Activated naive CD4-positive, alpha-beta T cell treated with anti-CD3 and anti-CD28 coated beads for 36 hours (primary cell): ENCODE results near the gene ALLC. TPM values are rescaled to one million over a fixed set of nuclear protein-coding genes. Genes with fewer than 3 reads are reported as not detected.

Experiments
- CTCF ChIA-PET: fragments of 350-600 bp; sonication (Branson Sonifier 250); formaldehyde crosslinking; loops from one replicate; lab custom pipeline; 2021; ENCODE audit warnings: antibody characterized with exemption; lab: Charles Lee
- DNase-seq: peaks from one replicate; pipeline ENCODE4 v3.0.0-alpha.2; 2020
- H3K27ac Mint-ChIP-seq: one replicate; pipeline ENCODE4 v1.8.0; 2021; ENCODE audit warnings: mild to moderate bottlenecking, mixed read lengths
- H3K27me3 Mint-ChIP-seq: one replicate; pipeline ENCODE4 v1.8.0; 2021; ENCODE audit warnings: low read depth, mixed read lengths
- H3K36me3 Mint-ChIP-seq: one replicate; pipeline ENCODE4 v1.8.0; 2021; ENCODE audit warnings: low read depth, mixed read lengths
- H3K4me1 Mint-ChIP-seq: one replicate; pipeline ENCODE4 v1.8.0; 2021; ENCODE audit warnings: low read depth, mixed read lengths
- H3K4me3 Mint-ChIP-seq: one replicate; pipeline ENCODE4 v1.8.0; 2021; ENCODE audit warnings: mild to moderate bottlenecking, moderate library complexity, mixed read lengths
- H3K9me3 Mint-ChIP-seq: one replicate; pipeline ENCODE4 v1.8.0; 2021; ENCODE audit warnings: mixed read lengths
- intact Hi-C: fragments of 100-400 bp; cut with micrococcal nuclease; formaldehyde crosslinking; loops from one replicate; pipeline ENCODE4 v1.15.1; 2023
- total RNA-seq, 2 experiments: library from RNA; stranded (reverse); gene quantifications; one replicate each; pipeline ENCODE4 v1.2.3, GENCODE V29; 2021

The ALLC gene
- total RNA-seq, 2 experiments from 2014 or later, result not detected

DNA sequence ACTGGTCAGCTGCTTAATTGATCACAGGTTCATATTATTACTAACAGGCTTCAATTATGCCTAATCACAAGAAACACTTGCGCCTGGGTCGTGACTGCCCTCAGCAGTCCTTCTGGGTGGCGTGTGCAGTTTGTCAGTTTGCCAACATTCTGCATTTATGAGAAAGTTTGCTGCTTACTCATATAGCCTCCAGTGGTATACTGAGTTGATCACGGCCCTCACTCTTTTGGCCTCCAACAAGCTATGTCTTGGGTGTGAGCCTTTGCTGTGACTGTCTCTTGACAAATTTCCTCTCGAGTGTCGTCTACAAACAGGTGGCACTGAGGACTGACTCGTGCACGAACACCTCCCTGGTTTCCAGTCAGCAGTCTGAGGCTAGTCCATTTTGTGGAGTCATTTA is 72.6 kb downstream of the ALLC start:
- CTCF ChIA-PET, result interaction anchor here (5.2 kb wide), 1 partner anchor 51 kb away, joined by 91 read pairs; no protein-coding TSS in a partner anchor
- Mint-ChIP-seq H3K27ac (no peak overlapping the region), H3K36me3 (no peaks in the 10 kb centered on the region), H3K4me3 (no peak overlapping the region), H3K9me3 (no peaks in the 10 kb centered on the region), H3K27me3 (peaks cover 5% of the 10 kb centered on the region), H3K4me1 (no peaks in the 10 kb centered on the region)
- no peak for DNase-seq
- intact Hi-C loops, result no loop called here

- no peak for DNase-seq
- peaks cover 5% of the 10 kb centered on the region for H3K27me3 Mint-ChIP-seq
- CTCF ChIA-PET, result interaction anchor here (5.2 kb wide), 1 partner anchor 50 kb away, joined by 91 read pairs; no protein-coding TSS in a partner anchor
- no peaks in the 10 kb centered on the region for H3K4me1 Mint-ChIP-seq
- no peaks in the 10 kb centered on the region for H3K9me3 Mint-ChIP-seq
- no peak overlapping the region for H3K27ac Mint-ChIP-seq
- no peaks in the 10 kb centered on the region for H3K36me3 Mint-ChIP-seq
- intact Hi-C loops, result no loop called here
- no peak overlapping the region for H3K4me3 Mint-ChIP-seq
Measured at GRCh38 chr2:3731829-3732228, 73.8 kb downstream of the ALLC start.

GRCh38 chr2:3736112-3736511 is 78.1 kb downstream of the ALLC start:
- H3K9me3 Mint-ChIP-seq, result no peaks in the 10 kb centered on the region
- intact Hi-C loops, result no loop called here
- no peak for DNase-seq

DNA sequence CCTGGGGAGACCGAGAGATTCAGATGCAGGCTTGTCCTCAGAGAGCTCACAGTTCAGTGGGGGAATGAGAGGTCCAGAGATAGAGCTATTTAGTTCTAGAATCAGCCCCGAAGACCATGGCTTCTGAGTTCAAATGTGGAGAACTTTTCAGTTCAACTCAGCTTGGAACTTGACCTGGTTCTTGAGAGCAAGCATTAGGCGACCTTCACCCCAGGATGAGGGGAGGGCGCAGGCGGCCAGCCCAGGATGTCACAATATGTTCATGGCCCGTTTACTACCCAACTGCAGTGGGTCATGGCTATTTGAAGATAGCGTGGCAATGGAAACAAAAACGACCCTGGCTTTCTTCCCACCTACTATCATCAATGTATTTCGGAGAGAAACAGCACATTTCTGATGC is 79.1 kb downstream of the ALLC start:
- H3K36me3 Mint-ChIP-seq, result no peaks in the 10 kb centered on the region
- H3K27me3 Mint-ChIP-seq, result peaks cover 2% of the 10 kb centered on the region
- H3K4me1 Mint-ChIP-seq, result no peaks in the 10 kb centered on the region
- no peak overlapping the region for H3K27ac Mint-ChIP-seq
- no peak overlapping the region for H3K4me3 Mint-ChIP-seq
- no peak for DNase-seq
- H3K9me3 Mint-ChIP-seq, result no peaks in the 10 kb centered on the region
- CTCF ChIA-PET, result interaction anchor here (0.6 kb wide), 1 partner anchor 9 kb away, joined by 3 read pairs; no protein-coding TSS in a partner anchor
- intact Hi-C loops, result no loop called here

More at GRCh38 chr2:3736112-3736511, 78.1 kb downstream of the ALLC start:
- H3K4me3 Mint-ChIP-seq, result no peak overlapping the region
- no peaks in the 10 kb centered on the region for H3K27me3 Mint-ChIP-seq
- no peaks in the 10 kb centered on the region for H3K36me3 Mint-ChIP-seq
- H3K27ac Mint-ChIP-seq, result no peak overlapping the region
- CTCF ChIA-PET, result no interaction called here
- no peaks in the 10 kb centered on the region for H3K4me1 Mint-ChIP-seq

- CTCF ChIA-PET, result interaction anchor here (0.6 kb wide), 1 partner anchor 182 kb away, joined by 3 read pairs; no protein-coding TSS in a partner anchor
- intact Hi-C loops, result loop anchor here (2.0 kb wide), 1 partner anchor 42 kb away; no protein-coding TSS in a partner anchor
- H3K36me3 Mint-ChIP-seq, result no peaks in the 10 kb centered on the region
- H3K9me3 Mint-ChIP-seq, result no peaks in the 10 kb centered on the region
- H3K4me1 Mint-ChIP-seq, result no peaks in the 10 kb centered on the region
- H3K4me3 Mint-ChIP-seq, result no peak overlapping the region
- H3K27ac Mint-ChIP-seq, result no peak overlapping the region
- H3K27me3 Mint-ChIP-seq, result peaks cover 9% of the 10 kb centered on the region
- DNase-seq, result peak; percentile 52
Measured at GRCh38 chr2:3738454-3738853, 80.5 kb downstream of the ALLC start.

DNA sequence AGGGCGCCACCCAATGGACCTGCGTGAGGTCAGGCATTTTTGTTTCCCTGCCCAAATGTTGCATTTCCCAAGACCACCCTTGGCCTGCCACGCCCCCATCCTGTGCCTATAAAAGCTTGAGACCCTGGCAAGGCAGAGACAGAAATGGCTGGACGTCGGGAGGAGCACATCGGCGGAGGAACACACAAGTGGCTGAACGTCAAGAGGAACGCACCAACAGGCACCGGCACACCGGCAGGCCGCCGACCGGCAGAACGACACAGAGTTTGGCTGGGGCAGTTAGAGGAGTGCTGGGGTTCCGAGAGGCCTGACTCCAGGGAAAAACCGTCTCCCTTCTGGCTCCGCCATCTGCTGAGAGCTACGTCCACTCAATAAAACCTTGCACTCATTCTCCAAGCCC is 81.3 kb downstream of the ALLC start:
- Mint-ChIP-seq H3K4me3 (no peak overlapping the region), H3K9me3 (no peaks in the 10 kb centered on the region), H3K27me3 (peaks cover 9% of the 10 kb centered on the region), H3K4me1 (no peaks in the 10 kb centered on the region), H3K27ac (no peak overlapping the region), H3K36me3 (no peaks in the 10 kb centered on the region)
- intact Hi-C loops, result loop anchor here (2.0 kb wide), 1 partner anchor 41 kb away; no protein-coding TSS in a partner anchor
- CTCF ChIA-PET, result no interaction called here
- DNase-seq, result no peak

GRCh38 chr2:3741396-3741795 is 83.4 kb downstream of the ALLC start:
- no peak for DNase-seq
- no peaks in the 10 kb centered on the region for H3K4me1 Mint-ChIP-seq
- intact Hi-C loops, result no loop called here
- no peaks in the 10 kb centered on the region for H3K36me3 Mint-ChIP-seq
- H3K4me3 Mint-ChIP-seq, result no peak overlapping the region
- no peak overlapping the region for H3K27ac Mint-ChIP-seq
- H3K27me3 Mint-ChIP-seq, result peaks cover 9% of the 10 kb centered on the region
- no peaks in the 10 kb centered on the region for H3K9me3 Mint-ChIP-seq
- CTCF ChIA-PET, result interaction anchor here (0.7 kb wide), 1 partner anchor 13 kb away, joined by 3 read pairs; no protein-coding TSS in a partner anchor

- no peaks in the 10 kb centered on the region for H3K36me3 Mint-ChIP-seq
- DNase-seq, result no peak
- peaks cover 9% of the 10 kb centered on the region for H3K27me3 Mint-ChIP-seq
- intact Hi-C loops, result no loop called here
- no peaks in the 10 kb centered on the region for H3K9me3 Mint-ChIP-seq
- H3K4me1 Mint-ChIP-seq, result no peaks in the 10 kb centered on the region
- no peak overlapping the region for H3K4me3 Mint-ChIP-seq
- no peak overlapping the region for H3K27ac Mint-ChIP-seq
- CTCF ChIA-PET, result interaction anchor here (0.7 kb wide), 1 partner anchor 13 kb away, joined by 3 read pairs; no protein-coding TSS in a partner anchor
Measured at GRCh38 chr2:3741867-3742602, 84.0 kb downstream of the ALLC start.

DNA sequence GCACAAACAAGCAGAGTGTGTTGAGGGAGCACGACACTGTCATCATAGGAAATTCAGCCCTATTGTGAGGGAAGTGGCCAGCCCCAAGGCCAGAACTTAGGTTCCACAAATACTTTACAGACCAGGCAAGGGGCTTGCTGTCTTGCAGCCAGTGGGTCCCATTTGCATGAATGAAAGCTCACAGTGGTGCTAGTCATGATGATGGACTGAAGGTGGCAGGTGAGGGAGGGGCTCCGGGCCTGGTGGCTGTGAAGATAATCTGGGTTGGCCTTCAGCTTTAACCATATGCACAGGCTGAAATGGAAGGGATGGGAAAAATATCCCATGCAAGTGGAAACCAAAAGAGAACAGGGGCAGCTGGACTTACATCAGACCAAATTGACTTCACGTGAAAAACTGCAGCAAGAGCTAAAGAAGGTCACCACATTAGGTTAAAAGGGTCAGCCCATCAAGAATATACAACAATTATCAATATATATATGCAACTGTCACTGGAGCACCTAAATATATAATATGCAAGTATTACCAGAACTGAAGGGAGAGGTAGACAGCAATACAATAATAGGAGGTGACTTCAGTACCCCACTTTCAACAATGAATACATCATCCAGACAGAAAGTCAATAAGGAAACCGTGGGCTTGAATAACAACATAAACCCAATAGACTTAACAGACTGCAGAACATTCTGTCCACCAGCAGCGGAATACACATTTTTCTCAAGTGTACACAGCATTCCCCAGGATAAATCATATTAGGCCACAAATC is 84.9 kb downstream of the ALLC start:
- Mint-ChIP-seq H3K36me3 (no peaks in the 10 kb centered on the region), H3K27me3 (peaks cover 13% of the 10 kb centered on the region), H3K4me3 (no peak overlapping the region), H3K9me3 (no peaks in the 10 kb centered on the region), H3K4me1 (no peaks in the 10 kb centered on the region), H3K27ac (no peak overlapping the region)
- CTCF ChIA-PET, result no interaction called here
- intact Hi-C loops, result no loop called here
- no peak for DNase-seq

- no peak overlapping the region for H3K4me3 Mint-ChIP-seq
- no peak overlapping the region for H3K27ac Mint-ChIP-seq
- CTCF ChIA-PET, result no interaction called here
- no peaks in the 10 kb centered on the region for H3K9me3 Mint-ChIP-seq
- no peaks in the 10 kb centered on the region for H3K36me3 Mint-ChIP-seq
- intact Hi-C loops, result no loop called here
- no peak for DNase-seq
- H3K27me3 Mint-ChIP-seq, result peaks cover 15% of the 10 kb centered on the region
- no peaks in the 10 kb centered on the region for H3K4me1 Mint-ChIP-seq
Measured at GRCh38 chr2:3743951-3744555, 86.1 kb downstream of the ALLC start.

- CTCF ChIA-PET, result interaction anchor here (1.1 kb wide), 1 partner anchor 204 kb away, joined by 3 read pairs; no protein-coding TSS in a partner anchor
- intact Hi-C loops, result no loop called here
- Mint-ChIP-seq H3K9me3 (no peaks in the 10 kb centered on the region), H3K36me3 (no peaks in the 10 kb centered on the region), H3K27me3 (peaks cover 19% of the 10 kb centered on the region), H3K4me1 (no peaks in the 10 kb centered on the region), H3K27ac (no peak overlapping the region), H3K4me3 (no peak overlapping the region)
- DNase-seq, result no peak
Measured at GRCh38 chr2:3745920-3746319, 87.9 kb downstream of the ALLC start.

DNA sequence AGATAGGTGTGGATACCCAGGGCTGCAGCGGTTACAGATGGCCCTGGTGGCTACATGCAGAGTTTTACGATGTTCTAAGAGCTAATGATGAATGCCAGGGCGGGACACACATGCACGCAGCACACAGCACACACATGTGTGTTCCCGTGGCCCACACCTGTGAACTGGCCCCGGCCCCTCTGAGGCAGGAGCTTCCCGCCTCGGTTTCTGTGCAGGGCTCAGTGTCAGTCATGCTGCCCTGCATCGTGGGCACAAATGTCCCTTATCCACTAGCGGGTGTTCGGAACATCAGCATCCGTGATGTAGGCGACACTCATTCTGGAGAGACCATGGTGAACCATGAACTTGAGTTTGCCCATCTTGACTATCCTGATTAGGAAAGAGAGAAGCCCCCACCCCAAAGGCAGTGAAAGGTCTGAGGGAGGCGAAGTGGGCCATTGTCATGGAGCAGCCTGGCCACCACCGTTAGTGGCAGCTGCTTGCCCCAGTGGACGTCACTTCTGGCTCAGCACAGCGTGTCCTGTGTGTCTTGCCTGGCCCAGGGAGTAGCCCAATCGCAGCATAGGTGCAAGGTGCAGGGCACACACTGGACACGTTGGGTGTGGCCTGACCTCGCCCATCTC is 89.1 kb downstream of the ALLC start:
- no peaks in the 10 kb centered on the region for H3K9me3 Mint-ChIP-seq
- H3K27me3 Mint-ChIP-seq, result peaks cover 18% of the 10 kb centered on the region
- no peaks in the 10 kb centered on the region for H3K4me1 Mint-ChIP-seq
- CTCF ChIA-PET, result no interaction called here
- no peaks in the 10 kb centered on the region for H3K36me3 Mint-ChIP-seq
- H3K27ac Mint-ChIP-seq, result no peak overlapping the region
- DNase-seq, result no peak
- H3K4me3 Mint-ChIP-seq, result no peak overlapping the region
- intact Hi-C loops, result no loop called here
